ENCODE measurements around the gene SLU7.

Gene SLU7

GRCh38 chr5:160453751-160454150 is 34.9 kb upstream of the SLU7 start:
- no peak for DNase-seq (ENCODE audit: low read depth in 1 of 2, low spot score in 1 of 2)
- TF ChIP-seq GABPA (IDR thresholded peaks at IDR 0.05; ENCODE audit: low read depth) = no peak
- no peak for TF ChIP-seq CTCF (IDR thresholded peaks at IDR 0.05; ENCODE audit: insufficient read depth, low read length)
- no peak for TF ChIP-seq SPI1 (IDR thresholded peaks at IDR 0.05; ENCODE audit: borderline replicate concordance, low read depth)
- no peak for TF ChIP-seq POLR2AphosphoS5 (IDR thresholded peaks at IDR 0.05; ENCODE audit: low read depth)
- no peak for TF ChIP-seq REST (IDR thresholded peaks at IDR 0.05; ENCODE audit: insufficient replicate concordance, low read depth)
- Histone ChIP-seq H3K4me3 (replicated peaks; ENCODE audit: insufficient read depth, low read length) (no peak overlapping the region), H3K27ac (replicated peaks) (no peak overlapping the region), H3K27me3 (ENCODE audit: insufficient read depth, poor library complexity, severe bottlenecking) (no peaks in the 10 kb centered on the region)

GRCh38 chr5:160452795-160453194 is 33.9 kb upstream of the SLU7 start:
- no peak overlapping the region for H3K4me3 ChIP-seq (replicated peaks; ENCODE audit: insufficient read depth, low read length)
- no peak for DNase-seq (ENCODE audit: low read depth in 1 of 2, low spot score in 1 of 2)
- TF ChIP-seq REST (IDR thresholded peaks at IDR 0.05; ENCODE audit: insufficient replicate concordance, low read depth) (no peak), GABPA (IDR thresholded peaks at IDR 0.05; ENCODE audit: low read depth) (no peak), POLR2AphosphoS5 (IDR thresholded peaks at IDR 0.05; ENCODE audit: low read depth) (no peak), CTCF (IDR thresholded peaks at IDR 0.05; ENCODE audit: insufficient read depth, low read length) (no peak), SPI1 (IDR thresholded peaks at IDR 0.05; ENCODE audit: borderline replicate concordance, low read depth) (no peak)
- no peaks in the 10 kb centered on the region for H3K27me3 ChIP-seq (ENCODE audit: insufficient read depth, poor library complexity, severe bottlenecking)
- no peak overlapping the region for H3K27ac ChIP-seq (replicated peaks)

GRCh38 chr5:160452036-160452435 is 33.2 kb upstream of the SLU7 start:
- Histone ChIP-seq H3K27ac (replicated peaks) (no peak overlapping the region), H3K27me3 (ENCODE audit: insufficient read depth, poor library complexity, severe bottlenecking) (no peaks in the 10 kb centered on the region), H3K4me3 (replicated peaks; ENCODE audit: insufficient read depth, low read length) (no peak overlapping the region)
- TF ChIP-seq POLR2AphosphoS5 (IDR thresholded peaks at IDR 0.05; ENCODE audit: low read depth) (no peak), GABPA (IDR thresholded peaks at IDR 0.05; ENCODE audit: low read depth) (no peak), REST (IDR thresholded peaks at IDR 0.05; ENCODE audit: insufficient replicate concordance, low read depth) (no peak), CTCF (IDR thresholded peaks at IDR 0.05; ENCODE audit: insufficient read depth, low read length) (no peak), SPI1 (IDR thresholded peaks at IDR 0.05; ENCODE audit: borderline replicate concordance, low read depth) (no peak)
- DNase-seq (ENCODE audit: low read depth in 1 of 2, low spot score in 1 of 2) = no peak
